Choroid plexus epithelial cell (primary cell): ENCODE results near the gene ZDHHC19.

ENCODE experiments used
- DNase-seq: peaks from one replicate; pipeline ENCODE4 v3.0.0-alpha.2; 2010; ENCODE audit warnings: low read depth
- H3K4me3 ChIP-seq: 2 replicates; pipeline ENCODE4 v1.5.1; 2011; ENCODE audit warnings: low read depth, mild to moderate bottlenecking, control low read depth, low read length, moderate library complexity
- CTCF ChIP-seq: conservative IDR thresholded peaks from 2 replicates; pipeline ENCODE4 v1.5.1; 2011; ENCODE audit warnings: low read depth, mild to moderate bottlenecking, control low read depth, inconsistent platforms, low read length, moderate library complexity

The ZDHHC19 gene

GRCh38 chr3:196241704-196242103, 30.5 kb upstream of the ZDHHC19 start:
- no peak overlapping the region for H3K4me3 ChIP-seq
- no peak for DNase-seq
- TF ChIP-seq CTCF, result no peak

- no peak for DNase-seq
- no peak for TF ChIP-seq CTCF
These were observed 29.2 kb upstream of the ZDHHC19 start for GRCh38 chr3:196240424-196240823.

GRCh38 chr3:196238612-196239560, 27.7 kb upstream of the ZDHHC19 start:
- no peak for TF ChIP-seq CTCF
- H3K4me3 ChIP-seq, result no peak overlapping the region
- DNase-seq, result peak; percentile 77

More at GRCh38 chr3:196240424-196240823, 29.2 kb upstream of the ZDHHC19 start:
- H3K4me3 ChIP-seq, result no peak overlapping the region

- H3K4me3 ChIP-seq, result no peak overlapping the region
- no peak for TF ChIP-seq CTCF
These were observed 26.0 kb upstream of the ZDHHC19 start for GRCh38 chr3:196237203-196237602.

GRCh38 chr3:196236223-196236622, 25.0 kb upstream of the ZDHHC19 start:
- DNase-seq, result no peak
- TF ChIP-seq CTCF, result no peak
- no peak overlapping the region for H3K4me3 ChIP-seq

More at GRCh38 chr3:196237203-196237602, 26.0 kb upstream of the ZDHHC19 start:
- no peak for DNase-seq

GRCh38 chr3:196235452-196236122, 24.4 kb upstream of the ZDHHC19 start:
- no peak overlapping the region for H3K4me3 ChIP-seq
- DNase-seq, result no peak
- TF ChIP-seq CTCF, result no peak
